RPMI7951 (cell line): ENCODE measurements around the gene C1QTNF1. TPM values are rescaled to one million over a fixed set of nuclear protein-coding genes. Genes with fewer than 3 reads are reported as not detected.

ENCODE experiments used
- DNase-seq: peaks from one replicate; pipeline ENCODE4 v3.0.0-alpha.2; 2012; ENCODE audit warnings: low read depth
- total RNA-seq: library from RNA; depleted of rRNA; stranded (reverse); fragments of >200 nt; shearing (Covaris generic); gene quantifications from 2 replicates; pipeline ENCODE4 v1.2.3, GENCODE V29; 2014

Gene C1QTNF1
- total RNA-seq, 1 experiment from 2014 or later, result 31.8 TPM

DNA sequence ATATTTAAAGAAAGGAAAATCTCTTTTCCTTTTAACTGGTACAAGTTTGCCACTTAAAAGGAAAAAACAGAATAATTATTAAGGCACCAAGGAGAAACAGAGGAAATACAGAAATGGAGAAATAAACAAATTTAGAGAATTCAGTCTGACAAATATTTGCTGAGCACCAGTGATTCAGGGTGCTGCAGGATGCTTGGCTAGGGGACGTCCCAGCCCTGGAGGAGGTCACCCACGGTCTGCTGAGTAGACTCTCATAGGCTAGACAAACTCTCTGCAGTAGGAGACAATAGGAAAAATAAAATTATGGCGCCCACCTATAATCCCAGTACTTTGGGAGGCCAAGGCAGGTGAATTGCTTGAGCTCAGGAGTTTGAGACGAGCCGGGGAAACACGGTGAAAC lies 15.9 kb downstream of the C1QTNF1 start:
- no peak for DNase-seq

DNA sequence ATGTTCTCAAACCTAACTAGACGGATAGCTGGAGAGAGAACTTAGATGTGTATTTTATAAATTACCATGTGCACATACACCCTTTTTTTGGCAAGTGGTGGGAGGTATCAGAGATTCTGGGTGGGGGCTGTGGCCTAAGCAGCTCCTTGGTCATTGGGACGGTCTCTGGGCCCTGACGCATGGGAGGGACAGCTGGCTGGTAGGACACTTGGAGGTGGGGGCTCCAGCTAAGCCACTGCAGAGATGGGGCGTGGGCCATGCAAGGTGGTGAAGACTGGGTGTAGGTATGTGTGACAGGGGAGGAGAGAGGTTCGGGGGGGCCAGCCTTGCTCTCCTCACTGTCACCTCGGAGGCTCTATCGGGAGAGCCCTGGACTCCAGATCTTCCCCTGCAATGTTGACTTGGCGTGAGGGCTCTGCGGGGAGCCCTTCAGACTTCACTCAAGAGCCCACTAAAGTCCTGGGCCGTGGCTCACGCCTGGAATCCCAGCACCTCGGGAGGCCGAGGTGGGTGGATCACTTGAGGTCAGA lies 17.1 kb downstream of the C1QTNF1 start:
- DNase-seq, result no peak

DNA sequence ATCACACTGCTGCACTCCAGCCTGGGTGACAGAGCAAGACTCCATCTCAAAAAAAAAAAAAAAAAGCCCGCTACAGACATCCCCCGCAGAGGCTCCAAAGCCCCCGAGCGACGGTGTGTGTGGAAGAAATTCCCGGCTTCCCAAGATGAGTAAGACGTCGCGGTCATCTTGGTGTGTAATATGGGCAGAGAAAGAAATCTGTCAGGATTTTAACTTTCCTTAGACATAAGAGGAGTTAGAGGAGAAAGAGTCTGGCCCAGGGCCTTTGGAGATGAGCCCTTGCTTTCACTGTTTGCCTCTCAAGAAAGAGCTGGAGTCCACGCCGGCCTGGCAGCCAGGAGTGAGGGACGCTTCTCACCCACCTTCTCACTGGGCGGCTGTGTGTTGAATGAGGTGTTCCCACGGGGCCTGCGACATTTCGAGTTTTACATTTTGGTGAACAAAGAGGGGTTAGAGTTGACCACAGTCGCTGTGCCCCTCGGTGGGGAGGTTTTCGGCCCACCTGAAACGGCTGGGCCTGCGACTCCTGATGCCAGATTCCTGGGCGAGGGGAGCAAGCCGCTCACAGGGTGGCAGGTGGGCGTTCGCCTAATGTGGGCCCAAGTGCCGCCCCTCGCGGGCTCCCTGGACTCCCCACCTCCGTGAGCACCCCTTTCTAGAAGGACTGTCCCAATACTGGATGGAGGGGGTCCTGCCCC lies 17.9 kb downstream of the C1QTNF1 start:
- DNase-seq, result peak; percentile 80

- peak; percentile 58 for DNase-seq
These were observed 18.6 kb downstream of the C1QTNF1 start for GRCh38 chr17:79042421-79043190.

DNA sequence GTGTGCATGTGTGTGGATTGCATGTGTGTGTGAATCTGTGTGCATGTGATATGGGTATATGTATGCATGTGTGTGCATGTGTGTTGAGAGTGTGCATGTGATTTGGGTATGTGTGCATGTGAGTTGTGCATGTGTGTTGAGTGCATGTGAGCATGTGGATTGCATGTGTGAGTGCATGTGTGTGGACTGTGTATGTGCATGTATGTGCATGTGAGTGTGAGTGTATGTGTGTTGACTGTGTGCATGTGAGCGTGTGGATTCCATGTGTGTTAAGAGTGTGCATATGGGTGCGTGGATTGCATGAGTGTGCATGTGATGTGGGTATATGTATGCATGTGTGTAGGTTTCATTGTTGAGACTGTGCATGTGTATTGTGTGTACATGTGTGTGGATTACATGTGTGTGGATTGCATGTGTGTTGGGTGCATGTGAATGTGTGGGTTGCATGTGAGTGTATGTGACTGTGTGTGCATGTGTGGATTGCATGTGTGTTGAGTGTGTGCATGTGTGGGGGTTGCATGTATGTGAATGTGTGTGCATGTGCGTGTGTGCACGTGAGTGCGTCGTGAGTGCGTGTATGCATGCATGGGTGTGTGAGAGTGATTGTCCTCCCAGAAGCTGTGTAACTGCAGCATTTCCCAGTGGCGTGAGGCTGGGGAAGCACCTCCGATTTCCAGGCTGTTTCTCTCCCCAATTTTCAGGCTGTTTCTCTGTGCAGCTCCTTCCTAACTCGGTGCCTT lies 19.4 kb downstream of the C1QTNF1 start:
- DNase-seq, result no peak

- no peak for DNase-seq
These were observed 20.0 kb downstream of the C1QTNF1 start for GRCh38 chr17:79043931-79044320.

- no peak for DNase-seq
These were observed 20.5 kb downstream of the C1QTNF1 start for GRCh38 chr17:79044462-79044861.

DNA sequence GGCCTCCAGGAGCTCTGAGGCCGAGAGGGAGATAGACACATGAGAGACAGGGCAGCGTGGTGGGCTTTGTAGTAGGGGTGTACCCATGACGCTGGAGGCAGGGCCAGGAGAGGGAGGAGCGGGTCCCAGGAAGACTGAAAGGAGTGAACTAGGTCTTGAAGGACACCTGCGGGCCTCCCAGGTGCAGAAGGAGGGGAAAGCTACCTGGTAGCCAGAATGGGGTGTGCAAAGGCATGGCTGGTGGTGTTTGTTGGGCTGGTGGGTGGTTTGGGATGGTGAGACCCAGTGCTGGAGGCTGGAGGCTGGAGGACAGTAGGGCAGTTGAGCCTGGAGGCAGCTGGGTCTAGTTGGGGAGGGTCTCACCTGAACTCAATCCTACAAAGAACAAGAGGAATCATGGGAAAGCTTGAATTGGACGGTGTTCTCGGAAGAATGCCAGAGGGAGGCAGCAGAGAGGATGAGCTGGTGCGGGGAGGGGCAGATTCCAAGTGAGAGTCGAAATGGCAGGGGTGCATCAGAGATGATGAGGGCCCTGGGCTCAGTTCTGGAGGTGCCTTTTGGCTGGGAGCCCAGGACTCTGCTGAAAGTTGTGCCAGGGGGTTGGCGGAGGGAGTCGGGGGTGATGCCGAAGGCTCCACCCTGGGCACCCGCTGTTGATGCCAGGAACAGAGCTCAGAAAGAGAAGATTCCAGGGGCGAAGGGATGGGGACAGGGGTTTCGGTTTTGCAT lies 21.2 kb downstream of the C1QTNF1 start:
- no peak for DNase-seq

DNA sequence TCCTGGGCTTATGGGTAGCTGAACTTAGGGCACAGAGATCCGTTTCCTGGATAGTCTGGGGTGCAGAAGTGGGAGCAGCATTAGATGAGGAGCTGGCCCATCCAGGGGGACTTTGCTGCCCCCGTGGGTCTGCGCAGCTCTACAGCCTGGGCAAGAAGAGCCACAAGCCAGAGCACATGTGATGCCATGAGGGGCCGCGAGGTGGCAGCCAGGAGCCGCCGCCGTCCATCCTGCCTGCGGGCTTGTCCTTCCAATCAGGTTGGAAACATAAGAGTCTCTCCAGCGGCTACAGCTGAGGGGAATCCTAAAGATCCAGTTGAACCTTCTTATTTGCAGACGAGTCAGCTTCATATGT lies 21.9 kb downstream of the C1QTNF1 start:
- peak; percentile 60 for DNase-seq

GRCh38 chr17:79046197-79046915 lies 22.4 kb downstream of the C1QTNF1 start:
- no peak for DNase-seq

GRCh38 chr17:79046916-79047280 lies 22.9 kb downstream of the C1QTNF1 start:
- DNase-seq, result peak; percentile 61

- DNase-seq, result no peak
These were observed 23.4 kb downstream of the C1QTNF1 start for GRCh38 chr17:79047291-79047920.

DNA sequence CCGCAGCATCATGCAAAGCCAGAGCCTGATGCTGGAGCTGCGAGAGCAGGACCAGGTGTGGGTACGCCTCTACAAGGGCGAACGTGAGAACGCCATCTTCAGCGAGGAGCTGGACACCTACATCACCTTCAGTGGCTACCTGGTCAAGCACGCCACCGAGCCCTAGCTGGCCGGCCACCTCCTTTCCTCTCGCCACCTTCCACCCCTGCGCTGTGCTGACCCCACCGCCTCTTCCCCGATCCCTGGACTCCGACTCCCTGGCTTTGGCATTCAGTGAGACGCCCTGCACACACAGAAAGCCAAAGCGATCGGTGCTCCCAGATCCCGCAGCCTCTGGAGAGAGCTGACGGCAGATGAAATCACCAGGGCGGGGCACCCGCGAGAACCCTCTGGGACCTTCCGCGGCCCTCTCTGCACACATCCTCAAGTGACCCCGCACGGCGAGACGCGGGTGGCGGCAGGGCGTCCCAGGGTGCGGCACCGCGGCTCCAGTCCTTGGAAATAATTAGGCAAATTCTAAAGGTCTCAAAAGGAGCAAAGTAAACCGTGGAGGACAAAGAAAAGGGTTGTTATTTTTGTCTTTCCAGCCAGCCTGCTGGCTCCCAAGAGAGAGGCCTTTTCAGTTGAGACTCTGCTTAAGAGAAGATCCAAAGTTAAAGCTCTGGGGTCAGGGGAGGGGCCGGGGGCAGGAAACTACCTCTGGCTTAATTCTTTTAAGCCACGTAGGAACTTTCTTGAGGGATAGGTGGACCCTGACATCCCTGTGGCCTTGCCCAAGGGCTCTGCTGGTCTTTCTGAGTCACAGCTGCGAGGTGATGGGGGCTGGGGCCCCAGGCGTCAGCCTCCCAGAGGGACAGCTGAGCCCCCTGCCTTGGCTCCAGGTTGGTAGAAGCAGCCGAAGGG lies 24.2 kb downstream of the C1QTNF1 start:
- DNase-seq, result no peak

DNA sequence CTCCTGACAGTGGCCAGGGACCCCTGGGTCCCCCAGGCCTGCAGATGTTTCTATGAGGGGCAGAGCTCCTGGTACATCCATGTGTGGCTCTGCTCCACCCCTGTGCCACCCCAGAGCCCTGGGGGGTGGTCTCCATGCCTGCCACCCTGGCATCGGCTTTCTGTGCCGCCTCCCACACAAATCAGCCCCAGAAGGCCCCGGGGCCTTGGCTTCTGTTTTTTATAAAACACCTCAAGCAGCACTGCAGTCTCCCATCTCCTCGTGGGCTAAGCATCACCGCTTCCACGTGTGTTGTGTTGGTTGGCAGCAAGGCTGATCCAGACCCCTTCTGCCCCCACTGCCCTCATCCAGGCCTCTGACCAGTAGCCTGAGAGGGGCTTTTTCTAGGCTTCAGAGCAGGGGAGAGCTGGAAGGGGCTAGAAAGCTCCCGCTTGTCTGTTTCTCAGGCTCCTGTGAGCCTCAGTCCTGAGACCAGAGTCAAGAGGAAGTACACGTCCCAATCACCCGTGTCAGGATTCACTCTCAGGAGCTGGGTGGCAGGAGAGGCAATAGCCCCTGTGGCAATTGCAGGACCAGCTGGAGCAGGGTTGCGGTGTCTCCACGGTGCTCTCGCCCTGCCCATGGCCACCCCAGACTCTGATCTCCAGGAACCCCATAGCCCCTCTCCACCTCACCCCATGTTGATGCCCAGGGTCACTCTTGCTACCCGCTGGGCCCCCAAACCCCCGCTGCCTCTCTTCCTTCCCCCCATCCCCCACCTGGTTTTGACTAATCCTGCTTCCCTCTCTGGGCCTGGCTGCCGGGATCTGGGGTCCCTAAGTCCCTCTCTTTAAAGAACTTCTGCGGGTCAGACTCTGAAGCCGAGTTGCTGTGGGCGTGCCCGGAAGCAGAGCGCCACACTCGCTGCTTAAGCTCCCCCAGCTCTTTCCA lies 25.1 kb downstream of the C1QTNF1 start:
- DNase-seq, result no peak

GRCh38 chr17:79049821-79050220 lies 25.9 kb downstream of the C1QTNF1 start:
- DNase-seq, result no peak

- no peak for DNase-seq
These were observed 26.6 kb downstream of the C1QTNF1 start for GRCh38 chr17:79050551-79050950.

DNA sequence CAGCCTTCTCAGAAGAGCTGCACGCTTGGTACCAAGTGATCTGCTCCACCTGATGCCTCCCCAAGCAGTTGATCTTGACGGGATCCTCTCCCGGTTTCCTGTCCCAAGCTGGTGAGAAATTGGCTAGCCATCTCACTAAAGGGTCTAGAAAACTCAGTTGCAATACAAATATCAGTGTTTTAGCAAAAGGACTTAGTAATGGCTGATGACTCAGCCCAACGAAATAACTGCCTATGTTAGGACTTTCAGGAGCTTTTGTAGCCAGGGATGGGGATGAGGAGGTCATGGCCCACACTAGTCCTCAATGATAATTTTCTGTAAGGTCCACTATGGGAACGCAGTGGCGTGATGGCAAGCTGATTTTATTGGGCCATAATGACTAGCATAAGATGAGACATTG lies 27.3 kb downstream of the C1QTNF1 start:
- no peak for DNase-seq

DNA sequence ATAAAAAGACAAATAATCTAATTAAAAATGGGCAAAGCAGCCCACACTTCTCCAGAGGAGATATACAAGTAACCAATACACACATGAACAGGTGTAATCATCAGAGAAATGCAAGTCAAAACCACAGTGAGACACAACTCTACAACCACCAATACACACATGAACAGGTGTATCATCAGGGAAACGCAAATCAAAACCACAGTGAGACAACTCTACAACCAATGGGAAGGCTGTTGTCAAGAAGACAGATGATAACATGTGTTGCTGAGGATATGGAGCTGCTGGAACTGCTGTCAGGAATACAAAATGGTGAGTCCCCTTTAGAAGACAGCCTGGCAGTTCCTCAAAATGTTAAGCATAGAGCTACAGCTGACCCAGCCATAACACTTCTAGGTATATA lies 28.2 kb downstream of the C1QTNF1 start:
- no peak for DNase-seq
